Measurements from ENCODE around the gene UNC13A. TPM values are rescaled to one million over a fixed set of nuclear protein-coding genes. Genes with fewer than 3 reads are reported as not detected.

UNC13A gene
- total RNA-seq, 1 experiment from 2014 or later, result 22.2 TPM

GRCh38 chr19:17625043-17625442 is 63.1 kb downstream of the UNC13A start:
- Histone ChIP-seq H4K20me1 (ENCODE audit: control insufficient read depth, insufficient read depth, insufficient read length) (peaks cover 2% of the 10 kb centered on the region), H3K23ac (ENCODE audit: insufficient read length, low read depth, low read length) (no peak overlapping the region), H3K27ac (ENCODE audit: insufficient read length, low read depth, low read length) (no peak overlapping the region), H2BK5ac (ENCODE audit: insufficient read length, low read length) (no peak overlapping the region), H3K56ac (ENCODE audit: insufficient read length, low read depth, low read length) (no peak overlapping the region), H3K14ac (ENCODE audit: insufficient read depth, low read length) (no peak overlapping the region), H2BK20ac (ENCODE audit: low read depth, low read length, poor library complexity, severe bottlenecking) (no peak overlapping the region), H3K9ac (ENCODE audit: extremely low read depth, insufficient read length, low read length) (no peak overlapping the region), H3K27me3 (ENCODE audit: insufficient read depth, low read length) (no peaks in the 10 kb centered on the region), H2BK15ac (ENCODE audit: low read depth, low read length) (no peak overlapping the region), H3T11ph (ENCODE audit: low read length) (no peak overlapping the region), H3K4me1 (ENCODE audit: insufficient read depth, low read length) (no peaks in the 10 kb centered on the region), H2AK5ac (ENCODE audit: insufficient read length, low read length) (no peak overlapping the region), H3K18ac (ENCODE audit: insufficient read length, low read depth, low read length) (no peak overlapping the region), H3K9me3 (ENCODE audit: control insufficient read depth, low read depth, low read length) (no peaks in the 10 kb centered on the region), H3K79me1 (ENCODE audit: insufficient read depth, low read depth, low read length, poor library complexity, severe bottlenecking) (no peaks in the 10 kb centered on the region), H3K23me2 (ENCODE audit: insufficient read length, low read depth, low read length, poor library complexity, severe bottlenecking) (no peaks in the 10 kb centered on the region), H4K5ac (ENCODE audit: insufficient read length, low read depth, low read length) (no peak overlapping the region), H4K91ac (ENCODE audit: insufficient read length, low read depth, low read length) (no peak overlapping the region), H2BK12ac (ENCODE audit: insufficient read length, low read depth, low read length) (no peak overlapping the region), H3K4me2 (ENCODE audit: insufficient read depth, insufficient read length, low read length) (no peak overlapping the region), H3K79me2 (ENCODE audit: insufficient read depth, low read length) (no peaks in the 10 kb centered on the region), H2BK120ac (ENCODE audit: low read depth, low read length, poor library complexity, severe bottlenecking) (no peak overlapping the region), H2AFZ (ENCODE audit: low read length) (no peak overlapping the region), H3K4ac (ENCODE audit: low read depth, low read length) (no peak overlapping the region), H4K8ac (replicated peaks; ENCODE audit: insufficient read length, low read depth, low read length) (no peak overlapping the region)
- Mint-ChIP-seq H3K36me3 (ENCODE audit: insufficient read depth in 1 of 3, low read depth in 3 of 3) (peaks cover 29 to 38% (median 38%) of the 10 kb centered on the region in 3 experiments), H3K27ac (no peak overlapping the region), H3K4me3 (no peak overlapping the region), H3K27me3 (ENCODE audit: low read depth) (0 out of 2 replicates have a peak, but pooled peaks cover 2% of the 10 kb centered on the region), H3K9me3 (no peaks in the 10 kb centered on the region; a peak in 1 of 5 replicates), H3K4me1 (peaks cover 0 to 2% of the 10 kb centered on the region in 2 experiments; a peak in 1 of 4 replicates)
- no peak for DNase-seq
- TF ChIP-seq, protein P1, sequence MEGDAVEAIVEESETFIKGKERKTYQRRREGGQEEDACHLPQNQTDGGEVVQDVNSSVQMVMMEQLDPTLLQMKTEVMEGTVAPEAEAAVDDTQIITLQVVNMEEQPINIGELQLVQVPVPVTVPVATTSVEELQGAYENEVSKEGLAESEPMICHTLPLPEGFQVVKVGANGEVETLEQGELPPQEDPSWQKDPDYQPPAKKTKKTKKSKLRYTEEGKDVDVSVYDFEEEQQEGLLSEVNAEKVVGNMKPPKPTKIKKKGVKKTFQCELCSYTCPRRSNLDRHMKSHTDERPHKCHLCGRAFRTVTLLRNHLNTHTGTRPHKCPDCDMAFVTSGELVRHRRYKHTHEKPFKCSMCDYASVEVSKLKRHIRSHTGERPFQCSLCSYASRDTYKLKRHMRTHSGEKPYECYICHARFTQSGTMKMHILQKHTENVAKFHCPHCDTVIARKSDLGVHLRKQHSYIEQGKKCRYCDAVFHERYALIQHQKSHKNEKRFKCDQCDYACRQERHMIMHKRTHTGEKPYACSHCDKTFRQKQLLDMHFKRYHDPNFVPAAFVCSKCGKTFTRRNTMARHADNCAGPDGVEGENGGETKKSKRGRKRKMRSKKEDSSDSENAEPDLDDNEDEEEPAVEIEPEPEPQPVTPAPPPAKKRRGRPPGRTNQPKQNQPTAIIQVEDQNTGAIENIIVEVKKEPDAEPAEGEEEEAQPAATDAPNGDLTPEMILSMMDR (conservative IDR thresholded peaks at IDR 0.05), result no peak
- WGBS (ENCODE audit: extremely low coverage, insufficient read length, low lambda C conversion rate), result no CpG with 5 or more reads among the region's 1 CpG

All from H9 (cell line).